Measurements from ENCODE around the gene OR2H2. TPM values are rescaled to one million over a fixed set of nuclear protein-coding genes. Genes with fewer than 3 reads are reported as not detected.
A peak's percentile ranks its signal among the peaks of the same experiment; 100 is the strongest.

The OR2H2 gene
- total RNA-seq, 2 experiments from 2014 or later = not detected

DNA sequence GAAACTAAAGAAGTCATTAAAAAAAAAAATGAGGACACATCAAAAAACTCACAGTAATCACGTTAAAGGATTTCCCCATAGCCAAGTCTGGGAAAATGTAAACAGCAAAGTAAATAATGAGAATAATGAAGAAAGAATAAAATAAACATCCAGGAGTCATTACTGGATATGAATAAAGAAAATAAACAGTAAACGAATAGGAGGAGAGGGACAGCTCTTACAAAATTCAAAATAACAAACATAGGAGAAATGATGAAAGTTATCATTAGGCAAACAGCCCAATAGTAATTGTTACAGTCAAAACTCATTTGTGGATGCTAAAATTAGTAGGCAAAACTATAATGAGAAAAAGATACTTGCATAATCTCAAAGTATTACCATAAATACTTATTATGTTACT is 17.4 kb upstream of the OR2H2 start:
- H3K9me3 Mint-ChIP-seq = no peaks in the 10 kb centered on the region
- no peaks in the 10 kb centered on the region for H3K36me3 Mint-ChIP-seq
- no peak for DNase-seq
- peaks cover 2% of the 10 kb centered on the region for H3K4me1 Mint-ChIP-seq
- peaks cover 68% of the 10 kb centered on the region for H3K27me3 Mint-ChIP-seq
- no peak overlapping the region for H3K4me3 Mint-ChIP-seq
- H3K27ac Mint-ChIP-seq = no peak overlapping the region

DNA sequence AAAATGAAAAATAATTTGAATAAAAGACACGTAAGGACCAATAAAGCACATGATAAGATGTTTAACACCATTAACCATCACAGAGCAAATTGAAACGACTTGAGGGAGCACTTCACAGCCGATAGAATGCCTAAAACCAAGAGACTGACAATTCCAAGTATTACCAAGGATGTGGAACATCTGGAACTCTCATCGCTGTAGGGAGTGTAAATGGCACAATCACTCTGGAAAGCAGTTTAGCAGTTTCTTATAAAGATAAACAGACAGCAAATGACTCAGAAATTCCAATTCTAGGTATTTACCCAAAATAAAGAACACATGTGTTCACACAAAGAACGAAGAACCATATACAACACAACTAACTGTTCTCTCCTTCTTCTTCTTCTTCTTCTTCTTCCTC is 16.9 kb upstream of the OR2H2 start:
- Mint-ChIP-seq H3K9me3 (no peaks in the 10 kb centered on the region), H3K36me3 (no peaks in the 10 kb centered on the region), H3K27ac (no peak overlapping the region), H3K4me3 (no peak overlapping the region), H3K27me3 (peaks cover 65% of the 10 kb centered on the region), H3K4me1 (peaks cover 2% of the 10 kb centered on the region)
- DNase-seq = no peak

DNA sequence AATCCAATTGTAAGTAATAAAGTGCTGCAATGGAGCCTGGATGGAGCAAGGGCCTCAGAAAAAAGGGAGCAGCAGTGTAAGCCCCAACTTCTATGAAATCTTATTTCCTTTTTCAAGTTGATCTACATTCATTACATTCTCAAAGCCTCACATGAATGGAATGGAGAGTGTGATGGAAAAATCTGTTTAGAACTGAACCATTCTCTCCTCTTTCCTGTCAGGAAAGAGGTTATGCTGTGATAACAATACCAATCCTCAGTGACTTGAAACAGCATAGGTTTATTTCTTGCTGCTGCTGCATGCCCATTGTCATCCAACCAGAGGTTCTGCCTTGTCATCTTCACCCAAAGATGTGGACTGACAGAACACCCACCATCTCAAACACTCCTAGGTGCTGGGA is 8.9 kb upstream of the OR2H2 start:
- Mint-ChIP-seq H3K9me3 (no peaks in the 10 kb centered on the region), H3K27me3 (peaks cover 54% of the 10 kb centered on the region), H3K27ac (no peak overlapping the region)

DNA sequence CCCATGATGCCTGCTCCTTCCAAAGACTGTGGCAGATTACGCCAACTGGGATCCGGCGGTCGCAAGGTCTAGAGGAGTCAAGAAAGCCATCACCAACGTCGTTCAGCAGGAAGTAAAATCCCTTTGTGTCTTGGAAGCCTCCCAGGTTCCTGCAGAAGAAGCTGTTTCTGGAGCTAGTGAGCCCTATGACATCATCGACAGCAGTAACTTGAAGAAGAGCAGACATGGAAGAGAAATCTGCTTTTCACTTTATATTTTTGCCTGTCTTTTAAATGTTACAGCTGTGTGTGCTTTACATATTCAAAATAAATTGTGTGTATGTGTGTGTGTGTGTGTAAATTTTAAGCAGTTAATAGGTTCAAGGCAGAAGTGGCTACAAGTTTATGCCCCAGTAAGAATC is 7.4 kb upstream of the OR2H2 start:
- H3K27ac Mint-ChIP-seq = no peak overlapping the region
- DNase-seq = no peak
- peaks cover 43% of the 10 kb centered on the region for H3K27me3 Mint-ChIP-seq
- H3K36me3 Mint-ChIP-seq = no peaks in the 10 kb centered on the region
- H3K9me3 Mint-ChIP-seq = no peaks in the 10 kb centered on the region
- H3K4me1 Mint-ChIP-seq = no peaks in the 10 kb centered on the region
- H3K4me3 Mint-ChIP-seq = no peak overlapping the region

More for the DNA sequence above, 8.9 kb upstream of the OR2H2 start:
- H3K4me1 Mint-ChIP-seq = no peaks in the 10 kb centered on the region
- H3K4me3 Mint-ChIP-seq = no peak overlapping the region
- DNase-seq = no peak
- no peaks in the 10 kb centered on the region for H3K36me3 Mint-ChIP-seq

DNA sequence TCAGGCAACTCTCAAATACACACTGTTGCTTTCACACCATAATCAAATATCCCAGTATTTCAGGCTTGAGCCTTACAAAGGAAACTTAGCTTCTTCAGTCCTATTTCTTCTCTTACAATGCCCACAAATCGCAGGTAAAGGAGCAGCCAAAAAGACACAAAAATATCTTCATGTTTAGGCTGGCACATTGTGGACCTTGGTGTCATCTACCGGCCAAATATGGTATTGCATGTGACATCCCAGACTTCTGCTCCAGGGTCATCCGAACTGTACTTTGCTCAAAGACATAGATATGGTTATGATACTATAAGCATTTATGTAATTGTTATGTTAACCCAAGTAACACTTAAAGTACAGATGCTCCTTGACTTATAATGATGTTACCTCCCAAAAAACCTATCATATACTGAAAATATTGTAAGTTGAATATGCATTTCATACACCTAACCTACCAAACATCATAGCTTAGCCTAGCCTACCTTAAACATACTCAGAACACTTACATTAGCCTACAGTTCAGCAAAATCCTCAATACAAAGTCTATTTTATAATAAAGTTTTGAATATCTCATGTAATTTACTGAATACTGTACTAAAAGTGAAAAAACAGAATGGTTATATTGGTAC is 4.6 kb downstream of the OR2H2 start:
- Mint-ChIP-seq H3K4me1 (no peaks in the 10 kb centered on the region), H3K27me3 (peaks cover 42% of the 10 kb centered on the region)

DNA sequence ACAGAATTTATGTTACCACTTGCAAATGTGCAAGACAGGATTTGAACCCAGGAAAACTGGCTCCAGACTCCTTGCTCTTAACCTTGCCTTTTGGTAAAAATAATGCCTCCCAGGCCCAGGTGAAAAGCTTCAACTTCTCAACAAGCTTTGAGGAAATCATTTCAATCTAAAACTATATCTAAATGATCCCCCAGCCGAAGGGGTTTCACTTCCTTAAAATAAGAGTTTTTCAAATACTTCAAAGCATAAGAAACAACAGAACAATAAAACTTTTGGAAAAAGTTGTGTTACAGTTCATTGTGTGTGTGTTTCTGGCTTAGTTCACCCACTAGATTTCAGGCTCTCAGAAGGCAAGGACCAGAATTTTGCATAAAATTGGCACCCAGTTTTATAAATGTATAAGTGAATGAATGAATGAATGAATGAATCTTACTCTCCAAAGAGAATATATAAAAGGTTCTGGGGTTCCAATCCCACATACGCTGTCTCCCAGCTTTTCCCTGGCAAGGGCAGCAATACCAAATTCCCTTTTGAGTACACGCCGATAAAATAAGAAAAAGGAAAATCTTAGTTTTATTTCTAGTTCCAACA is 5.4 kb downstream of the OR2H2 start:
- no peaks in the 10 kb centered on the region for H3K9me3 Mint-ChIP-seq
- peaks cover 36% of the 10 kb centered on the region for H3K27me3 Mint-ChIP-seq
- no peaks in the 10 kb centered on the region for H3K4me1 Mint-ChIP-seq
- no peak overlapping the region for H3K4me3 Mint-ChIP-seq
- no peak overlapping the region for H3K27ac Mint-ChIP-seq
- H3K36me3 Mint-ChIP-seq = no peaks in the 10 kb centered on the region
- DNase-seq = no peak

More for the DNA sequence above, 4.6 kb downstream of the OR2H2 start:
- H3K9me3 Mint-ChIP-seq = no peaks in the 10 kb centered on the region
- no peak overlapping the region for H3K4me3 Mint-ChIP-seq
- no peak overlapping the region for H3K27ac Mint-ChIP-seq
- H3K36me3 Mint-ChIP-seq = no peaks in the 10 kb centered on the region
- peak; percentile 28 for DNase-seq

DNA sequence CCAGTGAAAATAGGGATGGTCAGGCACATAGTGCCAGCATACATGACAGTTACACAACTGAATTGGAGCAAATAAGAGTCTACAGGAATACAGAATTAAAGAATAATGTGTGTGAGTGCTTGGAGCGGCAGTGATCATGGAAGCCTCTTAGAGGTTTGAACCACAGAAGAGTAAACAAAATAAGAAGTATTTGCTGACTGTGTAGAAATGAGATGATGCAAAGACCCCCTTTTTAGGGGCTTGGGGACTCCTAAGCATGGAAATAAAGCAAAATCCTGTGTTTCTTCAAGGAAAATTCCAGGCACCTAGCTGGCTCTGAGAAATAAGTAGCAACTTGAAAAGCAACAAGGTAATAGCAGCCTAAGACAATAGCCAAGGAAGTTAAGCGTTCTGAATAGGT is 6.8 kb downstream of the OR2H2 start:
- Mint-ChIP-seq H3K4me1 (no peaks in the 10 kb centered on the region), H3K36me3 (no peaks in the 10 kb centered on the region), H3K4me3 (no peak overlapping the region), H3K27ac (no peak overlapping the region), H3K9me3 (no peaks in the 10 kb centered on the region), H3K27me3 (peaks cover 32% of the 10 kb centered on the region)
- no peak for DNase-seq

DNA sequence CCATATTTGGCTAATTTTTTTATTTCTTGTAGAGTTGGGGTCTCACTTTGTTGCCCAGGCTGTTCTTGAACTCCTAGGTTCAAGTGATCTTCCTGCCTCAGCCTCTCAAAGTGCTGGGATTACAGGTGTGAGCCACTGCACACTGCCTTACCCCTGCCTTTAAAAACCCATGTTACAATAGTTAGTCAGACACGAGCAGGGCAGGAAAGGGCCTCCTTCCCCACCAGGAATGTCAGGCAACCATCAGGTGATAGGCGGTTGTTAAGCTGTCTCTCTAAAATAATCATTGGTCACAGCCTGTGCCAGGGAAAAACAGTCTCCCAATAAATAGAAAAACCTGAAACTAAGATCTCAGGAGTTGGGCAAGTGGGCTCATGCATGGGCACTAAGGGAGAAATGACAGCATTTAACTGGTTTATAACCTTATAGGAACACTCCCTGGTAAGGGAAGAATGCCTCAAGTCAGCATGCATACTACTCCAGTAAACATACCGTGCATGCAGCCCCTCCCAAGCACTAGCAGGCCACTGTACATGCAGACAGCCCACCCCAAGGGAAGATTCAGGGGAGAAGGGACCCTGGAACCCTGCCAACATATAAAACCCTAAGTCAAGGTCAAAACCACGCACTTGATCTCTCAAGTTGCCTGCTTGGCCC is 8.4 kb downstream of the OR2H2 start:
- DNase-seq = no peak

DNA sequence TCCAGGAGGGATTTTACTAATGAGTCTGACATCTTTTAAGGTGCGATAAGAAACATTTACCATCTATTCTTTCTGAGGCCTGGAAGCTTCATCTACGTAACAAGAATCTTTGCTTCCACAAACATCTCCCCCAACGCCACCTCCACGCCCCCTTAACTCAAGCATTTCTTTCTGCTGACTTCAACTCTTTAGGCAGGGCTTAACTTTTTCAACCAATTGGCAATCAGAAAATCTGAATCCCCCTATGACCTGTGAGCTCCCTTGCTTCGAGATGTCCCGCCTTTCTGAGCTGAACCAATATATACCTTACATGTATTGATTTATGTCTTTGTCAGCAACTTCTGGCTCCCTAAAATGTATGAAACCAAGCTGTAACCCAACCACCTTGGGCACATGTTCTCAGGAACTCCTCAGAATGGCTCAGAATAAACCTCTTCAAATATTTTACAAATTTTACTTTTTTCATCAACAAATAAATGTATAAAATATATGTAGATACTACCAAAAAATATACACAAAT is 11.5 kb downstream of the OR2H2 start:
- Mint-ChIP-seq H3K27me3 (no peaks in the 10 kb centered on the region), H3K4me1 (no peaks in the 10 kb centered on the region), H3K36me3 (no peaks in the 10 kb centered on the region), H3K9me3 (no peaks in the 10 kb centered on the region), H3K4me3 (no peak overlapping the region), H3K27ac (no peak overlapping the region)
- no peak for DNase-seq

More for the DNA sequence above, 8.4 kb downstream of the OR2H2 start:
- Mint-ChIP-seq H3K27me3 (peaks cover 18% of the 10 kb centered on the region), H3K4me1 (no peaks in the 10 kb centered on the region), H3K9me3 (no peaks in the 10 kb centered on the region), H3K4me3 (no peak overlapping the region), H3K36me3 (no peaks in the 10 kb centered on the region), H3K27ac (no peak overlapping the region)

DNA sequence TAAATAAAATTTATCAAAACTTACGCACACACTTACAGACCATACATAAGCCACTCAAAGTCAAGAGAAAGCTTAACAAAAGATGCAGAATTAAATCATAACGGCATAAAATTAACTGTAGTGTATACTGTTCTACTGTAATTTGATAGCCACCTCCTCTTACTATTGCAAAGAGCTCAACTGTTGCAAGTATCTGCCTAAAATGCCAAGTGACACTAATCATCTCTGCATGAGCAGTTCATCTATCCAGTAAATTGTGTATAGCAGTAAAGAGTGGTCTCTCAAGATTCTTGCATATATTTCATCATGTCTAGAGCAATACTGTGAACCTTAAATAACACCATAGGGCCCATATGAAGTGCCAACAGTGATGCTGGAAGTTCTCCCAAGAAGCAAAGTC is 12.3 kb downstream of the OR2H2 start:
- H3K9me3 Mint-ChIP-seq = no peaks in the 10 kb centered on the region
- no peaks in the 10 kb centered on the region for H3K27me3 Mint-ChIP-seq
- no peak overlapping the region for H3K4me3 Mint-ChIP-seq
- no peak overlapping the region for H3K27ac Mint-ChIP-seq
- no peaks in the 10 kb centered on the region for H3K36me3 Mint-ChIP-seq
- DNase-seq = no peak
- H3K4me1 Mint-ChIP-seq = no peaks in the 10 kb centered on the region

DNA sequence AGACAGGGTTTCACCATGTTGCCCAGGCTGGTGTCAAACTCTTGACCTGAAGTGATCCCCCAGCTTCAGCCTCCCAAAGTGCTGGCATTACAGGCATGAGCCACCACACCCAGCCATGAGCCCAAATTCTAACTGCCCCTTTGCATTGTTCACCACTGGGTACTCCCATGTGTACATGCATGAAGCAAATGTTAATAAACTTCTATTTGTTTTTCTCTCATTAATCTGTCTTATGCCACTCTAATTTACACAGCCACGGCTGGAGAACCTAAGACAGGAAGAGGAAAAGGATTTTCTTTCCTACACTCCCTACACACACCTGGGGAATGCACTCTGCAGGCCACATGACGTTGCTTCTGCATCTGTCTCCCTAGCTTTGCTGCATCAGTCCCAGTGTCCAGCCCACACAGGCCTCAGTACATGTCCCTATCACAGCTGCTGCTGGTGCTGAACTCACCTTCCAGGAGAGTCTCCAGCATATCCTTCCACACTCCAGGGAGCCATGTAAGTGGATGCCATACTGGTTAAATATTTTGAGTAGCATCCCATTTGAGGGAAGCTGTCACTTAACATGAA is 13.3 kb downstream of the OR2H2 start:
- no peak for DNase-seq
- H3K27ac Mint-ChIP-seq = no peak overlapping the region
- no peaks in the 10 kb centered on the region for H3K27me3 Mint-ChIP-seq
- H3K4me3 Mint-ChIP-seq = no peak overlapping the region
- H3K4me1 Mint-ChIP-seq = no peaks in the 10 kb centered on the region
- no peaks in the 10 kb centered on the region for H3K36me3 Mint-ChIP-seq
- H3K9me3 Mint-ChIP-seq = no peaks in the 10 kb centered on the region

DNA sequence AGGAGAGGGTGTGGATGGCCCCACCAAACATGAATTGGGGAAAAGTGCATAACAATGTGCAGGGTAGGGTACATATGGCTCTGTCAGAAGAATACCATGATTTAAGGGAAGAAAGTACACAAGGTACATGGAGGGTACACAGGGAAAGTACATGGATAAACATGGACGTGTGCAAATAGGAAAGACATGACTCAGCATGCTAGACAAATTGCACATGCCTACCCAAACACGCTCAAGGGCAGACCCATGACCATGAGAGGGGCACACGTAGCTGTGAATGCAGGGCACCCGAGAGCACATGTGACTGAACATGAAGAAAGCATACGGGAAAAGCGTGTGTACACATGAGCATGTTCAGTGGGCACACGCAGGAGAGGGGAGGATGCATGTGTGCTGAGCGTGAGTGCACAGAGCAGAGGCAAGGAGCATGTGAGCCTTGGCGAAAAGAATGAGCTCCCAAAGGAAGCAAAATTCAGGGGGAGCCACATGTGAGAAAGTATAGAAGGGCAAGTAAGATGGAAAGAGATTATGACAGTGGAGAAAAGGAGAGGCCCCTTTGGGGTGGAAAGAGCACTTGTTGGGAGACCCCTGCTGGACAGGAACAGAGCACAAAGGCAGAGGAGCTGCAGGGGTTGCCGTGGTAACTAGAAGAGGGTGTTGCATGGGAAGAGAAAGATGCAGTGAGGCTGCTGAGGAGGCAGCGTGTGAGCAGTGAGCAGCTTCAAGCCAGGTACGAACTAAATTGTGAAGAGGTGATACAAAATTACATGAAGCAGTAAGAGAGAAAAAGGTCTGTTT is 17.8 kb downstream of the OR2H2 start:
- H3K27ac Mint-ChIP-seq = no peak overlapping the region
- H3K4me1 Mint-ChIP-seq = no peaks in the 10 kb centered on the region
- DNase-seq = no peak
- H3K27me3 Mint-ChIP-seq = no peaks in the 10 kb centered on the region
- H3K36me3 Mint-ChIP-seq = no peaks in the 10 kb centered on the region
- H3K9me3 Mint-ChIP-seq = no peaks in the 10 kb centered on the region
- no peak overlapping the region for H3K4me3 Mint-ChIP-seq

DNA sequence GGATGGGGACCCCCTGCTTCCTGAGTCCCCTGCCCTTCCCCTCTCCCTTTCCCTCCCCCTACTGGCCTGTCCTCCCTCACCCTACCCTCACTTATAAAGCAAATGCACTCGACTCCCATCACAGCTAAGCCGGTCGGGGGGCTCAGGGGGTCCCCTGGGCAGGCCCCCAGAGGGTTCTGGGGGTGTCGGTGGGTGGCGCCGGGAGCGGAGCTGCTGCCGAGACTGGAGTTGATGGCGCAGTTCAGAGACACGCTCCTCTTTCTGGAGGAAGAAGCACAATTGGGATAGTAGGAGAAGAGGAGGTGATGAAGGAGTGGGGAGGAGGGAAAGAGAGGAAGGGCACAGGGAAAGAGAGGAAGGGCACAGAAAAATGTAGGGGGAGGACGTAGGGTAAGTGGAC is 18.5 kb downstream of the OR2H2 start:
- H3K4me3 Mint-ChIP-seq = no peak overlapping the region
- no peaks in the 10 kb centered on the region for H3K36me3 Mint-ChIP-seq
- DNase-seq = no peak
- H3K4me1 Mint-ChIP-seq = no peaks in the 10 kb centered on the region
- no peaks in the 10 kb centered on the region for H3K27me3 Mint-ChIP-seq
- no peak overlapping the region for H3K27ac Mint-ChIP-seq
- H3K9me3 Mint-ChIP-seq = no peaks in the 10 kb centered on the region

DNA sequence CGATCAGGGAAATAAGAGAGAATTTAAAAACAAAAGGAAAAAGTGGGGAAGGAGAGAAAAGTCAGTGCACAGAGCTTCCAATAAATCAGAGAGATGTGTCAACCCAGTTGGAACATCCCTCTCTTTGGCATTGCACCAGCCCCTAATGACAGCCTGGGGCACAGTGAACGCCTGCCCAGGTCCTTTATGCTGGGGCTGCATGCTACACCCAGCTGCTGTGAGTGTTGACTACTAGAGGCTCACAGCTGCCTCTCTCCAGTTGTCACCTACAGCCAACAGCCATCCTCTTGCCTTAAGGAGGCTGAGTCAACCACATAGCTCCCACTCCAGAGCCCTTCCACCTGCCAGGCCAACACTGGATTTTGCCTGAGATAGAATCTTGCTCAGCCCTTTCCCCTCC is 19.0 kb downstream of the OR2H2 start:
- Mint-ChIP-seq H3K36me3 (no peaks in the 10 kb centered on the region), H3K27me3 (no peaks in the 10 kb centered on the region), H3K4me3 (no peak overlapping the region), H3K27ac (no peak overlapping the region), H3K4me1 (no peaks in the 10 kb centered on the region), H3K9me3 (no peaks in the 10 kb centered on the region)
- DNase-seq = no peak

DNA sequence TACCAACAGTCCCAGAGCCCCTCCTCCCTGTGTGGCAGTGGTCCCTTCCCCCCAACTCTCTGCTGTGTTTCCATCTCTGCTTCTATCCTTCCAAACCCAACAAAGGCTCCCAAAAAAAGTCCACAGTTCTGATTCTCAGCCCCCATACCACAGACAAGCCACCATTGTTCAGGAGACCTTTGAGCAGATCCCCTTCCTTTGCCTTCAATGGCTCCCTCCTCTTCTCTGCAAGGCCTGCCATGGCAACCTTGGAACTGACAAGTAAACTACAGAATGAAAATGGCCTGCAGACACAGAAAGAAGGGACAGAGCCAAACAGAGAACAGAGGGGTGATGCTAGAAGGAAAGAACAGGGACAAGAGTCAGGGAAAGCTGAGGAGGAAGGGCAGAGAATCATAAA is 23.2 kb downstream of the OR2H2 start:
- Mint-ChIP-seq H3K9me3 (no peaks in the 10 kb centered on the region), H3K36me3 (peaks cover 7% of the 10 kb centered on the region), H3K4me1 (no peaks in the 10 kb centered on the region), H3K27ac (no peak overlapping the region), H3K27me3 (no peaks in the 10 kb centered on the region), H3K4me3 (no peak overlapping the region)
- no peak for DNase-seq
